Liver (tissue), 3 donors: ENCODE measurements around the gene ARID4B.
"Not testable (repeated sequence)": the region's sequence is repeated elsewhere in the genome, so short reads cannot be mapped to it uniquely, and the experiment has no call there.

ENCODE experiments used
- EGR1 ChIP-seq, 2 donors: IDR thresholded peaks; 2 replicates each; pipeline ENCODE4 v1.6.1; 2016 to 2018; ENCODE audit warnings: antibody characterized with exemption in 2 of 2, low read depth in 2 of 2
- GABPA ChIP-seq, 2 donors: IDR thresholded peaks in 1 of 2; conservative IDR thresholded peaks in 1 of 2; 2 replicates each; pipeline ENCODE4 v1.6.1; 2016; ENCODE audit warnings: antibody characterized with exemption in 2 of 2, mild to moderate bottlenecking in 1 of 2, moderate library complexity in 1 of 2
- RAD21 ChIP-seq, 2 donors: IDR thresholded peaks; 2 replicates each; pipeline ENCODE4 v1.6.1; 2016; ENCODE audit warnings: antibody characterized with exemption in 2 of 2, mild to moderate bottlenecking in 2 of 2
- YY1 ChIP-seq: IDR thresholded peaks from 2 replicates; pipeline ENCODE4 v1.6.1; 2016; ENCODE audit warnings: antibody characterized with exemption, mild to moderate bottlenecking
- TF ChIP-seq, protein P1 (sequence below): fragments of 150-350 bp; IDR thresholded peaks from 2 replicates; pipeline ENCODE4 v1.5.1; 2017; ENCODE audit warnings: improper control_type of control experiment, low read depth, low read length; ENCODE audit not compliant: missing input control
- donor health status: healthy.
- donor health status: healthy.

DNA sequence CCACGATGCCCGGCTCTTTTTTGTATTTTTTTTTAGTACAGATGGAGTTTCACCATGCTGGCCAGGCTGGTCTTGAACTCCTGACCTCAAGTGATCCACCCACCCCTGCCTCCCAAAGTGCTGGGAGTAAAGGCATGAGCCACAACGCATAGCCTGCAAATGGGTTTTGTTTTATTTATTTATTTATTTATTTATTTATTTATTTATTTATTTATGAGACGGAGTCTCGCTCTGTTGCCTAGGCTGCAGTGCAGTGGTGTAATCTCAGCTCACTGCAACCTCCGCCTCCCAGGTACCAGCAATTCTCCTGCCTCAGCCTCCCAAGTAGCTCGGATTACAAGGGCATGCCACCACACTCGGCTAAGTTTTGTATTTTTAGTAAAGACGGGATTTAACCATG lies 36.2 kb upstream of the ARID4B start:
- TF ChIP-seq, protein P1, sequence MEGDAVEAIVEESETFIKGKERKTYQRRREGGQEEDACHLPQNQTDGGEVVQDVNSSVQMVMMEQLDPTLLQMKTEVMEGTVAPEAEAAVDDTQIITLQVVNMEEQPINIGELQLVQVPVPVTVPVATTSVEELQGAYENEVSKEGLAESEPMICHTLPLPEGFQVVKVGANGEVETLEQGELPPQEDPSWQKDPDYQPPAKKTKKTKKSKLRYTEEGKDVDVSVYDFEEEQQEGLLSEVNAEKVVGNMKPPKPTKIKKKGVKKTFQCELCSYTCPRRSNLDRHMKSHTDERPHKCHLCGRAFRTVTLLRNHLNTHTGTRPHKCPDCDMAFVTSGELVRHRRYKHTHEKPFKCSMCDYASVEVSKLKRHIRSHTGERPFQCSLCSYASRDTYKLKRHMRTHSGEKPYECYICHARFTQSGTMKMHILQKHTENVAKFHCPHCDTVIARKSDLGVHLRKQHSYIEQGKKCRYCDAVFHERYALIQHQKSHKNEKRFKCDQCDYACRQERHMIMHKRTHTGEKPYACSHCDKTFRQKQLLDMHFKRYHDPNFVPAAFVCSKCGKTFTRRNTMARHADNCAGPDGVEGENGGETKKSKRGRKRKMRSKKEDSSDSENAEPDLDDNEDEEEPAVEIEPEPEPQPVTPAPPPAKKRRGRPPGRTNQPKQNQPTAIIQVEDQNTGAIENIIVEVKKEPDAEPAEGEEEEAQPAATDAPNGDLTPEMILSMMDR = not testable (repeated sequence)
- TF ChIP-seq RAD21 (IDR thresholded peaks at IDR 0.05); YY1; EGR1 (IDR thresholded peaks at IDR 0.05; ENCODE audit: low read depth in 2 of 2); GABPA (IDR thresholded peaks at IDR 0.05 in 1 of 2, conservative IDR thresholded peaks at IDR 0.05 in 1 of 2): not testable (repeated sequence)
